ENCODE data around the gene LGALS13.
"Not testable (repeated sequence)": the region's sequence is repeated elsewhere in the genome, so short reads cannot be mapped to it uniquely, and the experiment has no call there.

The LGALS13 gene

GRCh38 chr19:39607561-39607960, 5.2 kb downstream of the LGALS13 start:
- Histone ChIP-seq H3K4me2 (ENCODE audit: insufficient read depth, low read length) (no peak overlapping the region), H3K79me2 (ENCODE audit: insufficient read depth, low read length) (no peaks in the 10 kb centered on the region), H3K27me3 (ENCODE audit: insufficient read depth, low read length, poor library complexity) (no peaks in the 10 kb centered on the region), H2AFZ (ENCODE audit: low read depth, low read length) (no peak overlapping the region), H3K9ac (ENCODE audit: low read depth, low read length) (no peak overlapping the region), H3K9me3 (ENCODE audit: insufficient read depth, low read length, severe bottlenecking) (no peaks in the 10 kb centered on the region), H3K4me3 (ENCODE audit: low read depth in 1 of 2, low read length in 2 of 2) (no peak overlapping the region), H4K20me1 (ENCODE audit: insufficient read depth, low read length) (no peaks in the 10 kb centered on the region), H3K36me3 (ENCODE audit: insufficient read depth, low read length) (no peaks in the 10 kb centered on the region), H3K4me1 (ENCODE audit: insufficient read depth, low read length) (no peaks in the 10 kb centered on the region), H3K27ac (ENCODE audit: low read length) (no peak overlapping the region)
- ATAC-seq (ENCODE audit: insufficient read depth, low read depth) (no peak), DNase-seq (no peak)
- TF ChIP-seq, protein P1, sequence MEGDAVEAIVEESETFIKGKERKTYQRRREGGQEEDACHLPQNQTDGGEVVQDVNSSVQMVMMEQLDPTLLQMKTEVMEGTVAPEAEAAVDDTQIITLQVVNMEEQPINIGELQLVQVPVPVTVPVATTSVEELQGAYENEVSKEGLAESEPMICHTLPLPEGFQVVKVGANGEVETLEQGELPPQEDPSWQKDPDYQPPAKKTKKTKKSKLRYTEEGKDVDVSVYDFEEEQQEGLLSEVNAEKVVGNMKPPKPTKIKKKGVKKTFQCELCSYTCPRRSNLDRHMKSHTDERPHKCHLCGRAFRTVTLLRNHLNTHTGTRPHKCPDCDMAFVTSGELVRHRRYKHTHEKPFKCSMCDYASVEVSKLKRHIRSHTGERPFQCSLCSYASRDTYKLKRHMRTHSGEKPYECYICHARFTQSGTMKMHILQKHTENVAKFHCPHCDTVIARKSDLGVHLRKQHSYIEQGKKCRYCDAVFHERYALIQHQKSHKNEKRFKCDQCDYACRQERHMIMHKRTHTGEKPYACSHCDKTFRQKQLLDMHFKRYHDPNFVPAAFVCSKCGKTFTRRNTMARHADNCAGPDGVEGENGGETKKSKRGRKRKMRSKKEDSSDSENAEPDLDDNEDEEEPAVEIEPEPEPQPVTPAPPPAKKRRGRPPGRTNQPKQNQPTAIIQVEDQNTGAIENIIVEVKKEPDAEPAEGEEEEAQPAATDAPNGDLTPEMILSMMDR (IDR thresholded peaks at IDR 0.05; ENCODE audit: borderline replicate concordance, extremely low read depth, low read length, poor library complexity, severe bottlenecking), result no peak
- TF ChIP-seq EZH2 (IDR thresholded peaks at IDR 0.05; ENCODE audit: borderline replicate concordance, low read depth, low read length, severe bottlenecking), result no peak

GRCh38 chr19:39613597-39613996, 11.3 kb downstream of the LGALS13 start:
- Histone ChIP-seq H3K36me3 (ENCODE audit: insufficient read depth, low read length) (no peaks in the 10 kb centered on the region), H3K27ac (ENCODE audit: low read length) (no peak overlapping the region), H3K27me3 (ENCODE audit: insufficient read depth, low read length, poor library complexity) (no peaks in the 10 kb centered on the region), H4K20me1 (ENCODE audit: insufficient read depth, low read length) (no peaks in the 10 kb centered on the region), H2AFZ (ENCODE audit: low read depth, low read length) (no peak overlapping the region), H3K4me2 (ENCODE audit: insufficient read depth, low read length) (no peak overlapping the region), H3K9me3 (ENCODE audit: insufficient read depth, low read length, severe bottlenecking) (no peaks in the 10 kb centered on the region), H3K4me1 (ENCODE audit: insufficient read depth, low read length) (no peaks in the 10 kb centered on the region), H3K4me3 (ENCODE audit: low read depth in 1 of 2, low read length in 2 of 2) (no peak overlapping the region), H3K9ac (ENCODE audit: low read depth, low read length) (no peak overlapping the region), H3K79me2 (ENCODE audit: insufficient read depth, low read length) (no peaks in the 10 kb centered on the region)
- TF ChIP-seq EZH2 (IDR thresholded peaks at IDR 0.05; ENCODE audit: borderline replicate concordance, low read depth, low read length, severe bottlenecking), result no peak
- TF ChIP-seq, protein P1 (IDR thresholded peaks at IDR 0.05; ENCODE audit: borderline replicate concordance, extremely low read depth, low read length, poor library complexity, severe bottlenecking), result no peak
- ATAC-seq (ENCODE audit: insufficient read depth, low read depth), result no peak
- DNase-seq, result no peak

DNA sequence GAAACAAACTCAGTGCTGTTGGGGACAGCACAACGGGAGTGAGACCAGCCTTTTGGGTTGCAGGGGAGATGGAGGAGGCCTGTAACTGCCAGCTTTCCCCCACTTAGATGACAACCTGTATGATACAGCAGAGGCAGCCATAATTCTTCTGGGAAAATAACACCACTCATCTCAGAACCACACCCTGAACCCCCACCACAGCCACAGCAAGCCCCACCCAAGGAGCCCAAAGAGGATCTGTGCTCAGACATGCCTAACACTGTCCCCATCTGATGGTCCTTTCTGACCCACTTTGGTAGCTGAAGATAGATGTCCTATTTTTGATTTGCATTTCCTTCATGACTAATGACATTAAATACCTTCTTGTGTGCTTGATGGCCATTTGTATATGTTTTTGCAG, 15.4 kb downstream of the LGALS13 start:
- TF ChIP-seq, protein P1 (IDR thresholded peaks at IDR 0.05; ENCODE audit: borderline replicate concordance, extremely low read depth, low read length, poor library complexity, severe bottlenecking), result no peak
- no peak for TF ChIP-seq EZH2 (IDR thresholded peaks at IDR 0.05; ENCODE audit: borderline replicate concordance, low read depth, low read length, severe bottlenecking)
- no peaks in the 10 kb centered on the region for H3K4me1 ChIP-seq (ENCODE audit: insufficient read depth, low read length)
- H3K79me2 ChIP-seq (ENCODE audit: insufficient read depth, low read length), result no peaks in the 10 kb centered on the region
- no peak overlapping the region for H3K4me2 ChIP-seq (ENCODE audit: insufficient read depth, low read length)
- no peaks in the 10 kb centered on the region for H3K27me3 ChIP-seq (ENCODE audit: insufficient read depth, low read length, poor library complexity)
- no peaks in the 10 kb centered on the region for H4K20me1 ChIP-seq (ENCODE audit: insufficient read depth, low read length)
- no peak overlapping the region for H2AFZ ChIP-seq (ENCODE audit: low read depth, low read length)
- no peaks in the 10 kb centered on the region for H3K9me3 ChIP-seq (ENCODE audit: insufficient read depth, low read length, severe bottlenecking)
- no peaks in the 10 kb centered on the region for H3K36me3 ChIP-seq (ENCODE audit: insufficient read depth, low read length)
- H3K9ac ChIP-seq (ENCODE audit: low read depth, low read length), result no peak overlapping the region
- no peak overlapping the region for H3K4me3 ChIP-seq (ENCODE audit: low read depth in 1 of 2, low read length in 2 of 2)
- no peak overlapping the region for H3K27ac ChIP-seq (ENCODE audit: low read length)
- DNase-seq, result no peak
- ATAC-seq (ENCODE audit: insufficient read depth, low read depth), result no peak

DNA sequence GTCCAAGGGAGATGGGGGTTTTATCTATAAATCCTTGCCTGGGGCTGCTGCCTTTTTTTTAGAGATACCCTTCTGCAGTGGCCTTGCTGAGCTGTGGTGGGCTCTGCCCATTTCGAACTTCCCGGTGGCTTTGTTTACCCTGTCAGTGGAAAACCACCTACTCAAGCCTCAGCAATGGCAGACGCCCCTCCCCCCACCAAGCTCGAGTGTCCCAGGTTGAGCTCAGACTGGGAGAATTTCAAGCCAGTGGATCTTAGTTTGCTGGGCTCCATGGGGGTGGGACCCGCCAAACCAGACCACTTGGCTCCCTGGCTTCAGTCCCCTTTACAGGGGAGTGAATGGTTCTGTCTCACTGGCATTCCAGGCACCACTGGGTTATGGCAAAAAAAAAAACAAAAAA, 21.6 kb downstream of the LGALS13 start:
- Histone ChIP-seq H3K4me2 (ENCODE audit: insufficient read depth, low read length) (no peak overlapping the region), H3K27me3 (ENCODE audit: insufficient read depth, low read length, poor library complexity) (peaks cover 5% of the 10 kb centered on the region), H2AFZ (ENCODE audit: low read depth, low read length) (no peak overlapping the region)

DNA sequence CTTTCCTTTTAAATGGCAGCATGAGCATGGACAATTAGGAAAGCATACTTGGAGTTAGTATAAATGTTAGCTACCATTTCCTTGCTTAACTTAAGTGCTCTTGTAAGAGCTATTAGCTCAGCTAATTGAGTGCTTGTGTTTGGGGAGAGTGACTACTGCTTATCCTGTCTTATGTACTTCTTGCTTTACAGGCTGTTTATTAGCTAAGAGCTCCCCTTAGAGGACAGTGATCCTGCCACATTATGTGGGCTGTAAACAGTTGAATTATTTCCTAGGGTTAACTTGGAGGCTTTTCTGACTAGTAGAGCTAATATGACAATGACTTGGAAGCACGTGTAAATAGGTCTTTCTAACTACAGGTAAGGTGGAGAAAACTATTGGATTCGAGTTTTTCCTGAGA, 25.3 kb downstream of the LGALS13 start:
- not testable (repeated sequence) for H3K4me2 ChIP-seq (ENCODE audit: insufficient read depth, low read length); H3K27me3 ChIP-seq (ENCODE audit: insufficient read depth, low read length, poor library complexity); DNase-seq; H3K4me3 ChIP-seq (ENCODE audit: low read depth in 1 of 2, low read length in 2 of 2); ATAC-seq (ENCODE audit: insufficient read depth, low read depth); H3K9me3 ChIP-seq (ENCODE audit: insufficient read depth, low read length, severe bottlenecking); H2AFZ ChIP-seq (ENCODE audit: low read depth, low read length); H3K27ac ChIP-seq (ENCODE audit: low read length); H4K20me1 ChIP-seq (ENCODE audit: insufficient read depth, low read length); H3K36me3 ChIP-seq (ENCODE audit: insufficient read depth, low read length); H3K4me1 ChIP-seq (ENCODE audit: insufficient read depth, low read length); H3K9ac ChIP-seq (ENCODE audit: low read depth, low read length); H3K79me2 ChIP-seq (ENCODE audit: insufficient read depth, low read length)

More for the DNA sequence above, 21.6 kb downstream of the LGALS13 start:
- no peak overlapping the region for H3K27ac ChIP-seq (ENCODE audit: low read length)
- no peak for ATAC-seq (ENCODE audit: insufficient read depth, low read depth)
- no peak overlapping the region for H3K4me3 ChIP-seq (ENCODE audit: low read depth in 1 of 2, low read length in 2 of 2)
- TF ChIP-seq, protein P1 (IDR thresholded peaks at IDR 0.05; ENCODE audit: borderline replicate concordance, extremely low read depth, low read length, poor library complexity, severe bottlenecking), result no peak
- TF ChIP-seq EZH2 (IDR thresholded peaks at IDR 0.05; ENCODE audit: borderline replicate concordance, low read depth, low read length, severe bottlenecking), result no peak
- no peaks in the 10 kb centered on the region for H4K20me1 ChIP-seq (ENCODE audit: insufficient read depth, low read length)
- no peak overlapping the region for H3K9ac ChIP-seq (ENCODE audit: low read depth, low read length)
- no peaks in the 10 kb centered on the region for H3K36me3 ChIP-seq (ENCODE audit: insufficient read depth, low read length)
- H3K9me3 ChIP-seq (ENCODE audit: insufficient read depth, low read length, severe bottlenecking), result no peaks in the 10 kb centered on the region
- no peaks in the 10 kb centered on the region for H3K79me2 ChIP-seq (ENCODE audit: insufficient read depth, low read length)
- DNase-seq, result no peak
- no peaks in the 10 kb centered on the region for H3K4me1 ChIP-seq (ENCODE audit: insufficient read depth, low read length)

Data from DND-41 (cell line).